Measurements from ENCODE around the gene AGAP3.

DNA sequence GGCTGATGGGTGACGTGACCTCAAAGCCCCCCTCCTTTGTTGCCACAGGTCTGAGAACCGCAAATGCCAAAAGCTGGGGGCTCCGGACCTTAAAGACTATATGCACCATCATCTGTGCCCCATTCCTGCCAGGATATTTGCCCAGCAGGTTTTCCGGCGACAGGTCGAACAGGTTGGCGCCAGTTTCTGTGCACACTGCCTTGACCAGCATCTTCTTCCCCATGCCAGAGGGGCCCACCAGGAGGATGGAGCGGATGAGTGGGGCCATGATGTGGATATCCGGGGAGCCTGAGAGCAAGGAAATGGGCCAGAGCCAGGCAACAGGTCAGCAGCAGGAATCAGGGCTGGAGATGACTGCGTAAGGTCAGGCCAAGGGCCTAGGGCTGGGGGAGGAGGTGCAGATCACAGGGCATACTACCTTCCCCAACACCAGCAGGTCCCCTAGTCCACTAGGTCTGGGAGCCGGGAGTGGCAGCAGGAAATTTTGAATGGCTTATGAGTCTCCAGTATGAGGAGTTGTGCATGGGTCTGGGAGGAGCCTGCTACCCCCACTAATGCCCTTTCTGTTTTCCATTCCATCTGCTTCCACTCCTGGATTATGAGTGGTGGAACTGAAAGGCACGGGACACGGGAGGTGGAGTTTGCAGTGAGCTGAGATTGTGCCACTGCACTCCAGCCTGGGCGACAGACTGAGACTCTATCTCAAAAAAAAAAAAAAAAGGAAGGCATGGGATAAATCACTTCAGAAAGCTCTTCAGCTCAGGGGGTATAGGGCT is 107.1 kb downstream of the AGAP3 start:
- TF ChIP-seq, protein P1, sequence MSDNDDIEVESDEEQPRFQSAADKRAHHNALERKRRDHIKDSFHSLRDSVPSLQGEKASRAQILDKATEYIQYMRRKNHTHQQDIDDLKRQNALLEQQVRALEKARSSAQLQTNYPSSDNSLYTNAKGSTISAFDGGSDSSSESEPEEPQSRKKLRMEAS (IDR thresholded peaks at IDR 0.05), result no peak
- TF ChIP-seq, protein P2, sequence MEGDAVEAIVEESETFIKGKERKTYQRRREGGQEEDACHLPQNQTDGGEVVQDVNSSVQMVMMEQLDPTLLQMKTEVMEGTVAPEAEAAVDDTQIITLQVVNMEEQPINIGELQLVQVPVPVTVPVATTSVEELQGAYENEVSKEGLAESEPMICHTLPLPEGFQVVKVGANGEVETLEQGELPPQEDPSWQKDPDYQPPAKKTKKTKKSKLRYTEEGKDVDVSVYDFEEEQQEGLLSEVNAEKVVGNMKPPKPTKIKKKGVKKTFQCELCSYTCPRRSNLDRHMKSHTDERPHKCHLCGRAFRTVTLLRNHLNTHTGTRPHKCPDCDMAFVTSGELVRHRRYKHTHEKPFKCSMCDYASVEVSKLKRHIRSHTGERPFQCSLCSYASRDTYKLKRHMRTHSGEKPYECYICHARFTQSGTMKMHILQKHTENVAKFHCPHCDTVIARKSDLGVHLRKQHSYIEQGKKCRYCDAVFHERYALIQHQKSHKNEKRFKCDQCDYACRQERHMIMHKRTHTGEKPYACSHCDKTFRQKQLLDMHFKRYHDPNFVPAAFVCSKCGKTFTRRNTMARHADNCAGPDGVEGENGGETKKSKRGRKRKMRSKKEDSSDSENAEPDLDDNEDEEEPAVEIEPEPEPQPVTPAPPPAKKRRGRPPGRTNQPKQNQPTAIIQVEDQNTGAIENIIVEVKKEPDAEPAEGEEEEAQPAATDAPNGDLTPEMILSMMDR (IDR thresholded peaks at IDR 0.05; ENCODE audit: low read depth, low read length, missing input control), result no peak
- TF ChIP-seq EGR1 (IDR thresholded peaks at IDR 0.05; ENCODE audit: low read depth in 2 of 2), result no peak
- no peak for TF ChIP-seq JUND (IDR thresholded peaks at IDR 0.05)
- TF ChIP-seq SP1 (IDR thresholded peaks at IDR 0.05), result no peak
- TF ChIP-seq YY1 (IDR thresholded peaks at IDR 0.05), result no peak
- TF ChIP-seq, protein P3, sequence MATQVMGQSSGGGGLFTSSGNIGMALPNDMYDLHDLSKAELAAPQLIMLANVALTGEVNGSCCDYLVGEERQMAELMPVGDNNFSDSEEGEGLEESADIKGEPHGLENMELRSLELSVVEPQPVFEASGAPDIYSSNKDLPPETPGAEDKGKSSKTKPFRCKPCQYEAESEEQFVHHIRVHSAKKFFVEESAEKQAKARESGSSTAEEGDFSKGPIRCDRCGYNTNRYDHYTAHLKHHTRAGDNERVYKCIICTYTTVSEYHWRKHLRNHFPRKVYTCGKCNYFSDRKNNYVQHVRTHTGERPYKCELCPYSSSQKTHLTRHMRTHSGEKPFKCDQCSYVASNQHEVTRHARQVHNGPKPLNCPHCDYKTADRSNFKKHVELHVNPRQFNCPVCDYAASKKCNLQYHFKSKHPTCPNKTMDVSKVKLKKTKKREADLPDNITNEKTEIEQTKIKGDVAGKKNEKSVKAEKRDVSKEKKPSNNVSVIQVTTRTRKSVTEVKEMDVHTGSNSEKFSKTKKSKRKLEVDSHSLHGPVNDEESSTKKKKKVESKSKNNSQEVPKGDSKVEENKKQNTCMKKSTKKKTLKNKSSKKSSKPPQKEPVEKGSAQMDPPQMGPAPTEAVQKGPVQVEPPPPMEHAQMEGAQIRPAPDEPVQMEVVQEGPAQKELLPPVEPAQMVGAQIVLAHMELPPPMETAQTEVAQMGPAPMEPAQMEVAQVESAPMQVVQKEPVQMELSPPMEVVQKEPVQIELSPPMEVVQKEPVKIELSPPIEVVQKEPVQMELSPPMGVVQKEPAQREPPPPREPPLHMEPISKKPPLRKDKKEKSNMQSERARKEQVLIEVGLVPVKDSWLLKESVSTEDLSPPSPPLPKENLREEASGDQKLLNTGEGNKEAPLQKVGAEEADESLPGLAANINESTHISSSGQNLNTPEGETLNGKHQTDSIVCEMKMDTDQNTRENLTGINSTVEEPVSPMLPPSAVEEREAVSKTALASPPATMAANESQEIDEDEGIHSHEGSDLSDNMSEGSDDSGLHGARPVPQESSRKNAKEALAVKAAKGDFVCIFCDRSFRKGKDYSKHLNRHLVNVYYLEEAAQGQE (IDR thresholded peaks at IDR 0.05), result no peak
- TF ChIP-seq, protein P4, sequence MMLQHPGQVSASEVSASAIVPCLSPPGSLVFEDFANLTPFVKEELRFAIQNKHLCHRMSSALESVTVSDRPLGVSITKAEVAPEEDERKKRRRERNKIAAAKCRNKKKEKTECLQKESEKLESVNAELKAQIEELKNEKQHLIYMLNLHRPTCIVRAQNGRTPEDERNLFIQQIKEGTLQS (IDR thresholded peaks at IDR 0.05), result no peak
- TF ChIP-seq GABPA (IDR thresholded peaks at IDR 0.05 in 1 of 2, conservative IDR thresholded peaks at IDR 0.05 in 1 of 2), result no peak
- TF ChIP-seq RAD21 (IDR thresholded peaks at IDR 0.05), result no peak
- TF ChIP-seq TAF1 (conservative IDR thresholded peaks at IDR 0.05), result no peak
